ENCODE data around the gene SYVN1. TPM values are rescaled to one million over a fixed set of nuclear protein-coding genes. Genes with fewer than 3 reads are reported as not detected.
"Not testable (repeated sequence)": the region's sequence is repeated elsewhere in the genome, so short reads cannot be mapped to it uniquely, and the experiment has no call there.

Gene SYVN1
- polyA plus RNA-seq, 1 of the 3 experiments (the other 2 are of a cell fraction) = 31.9 TPM

DNA sequence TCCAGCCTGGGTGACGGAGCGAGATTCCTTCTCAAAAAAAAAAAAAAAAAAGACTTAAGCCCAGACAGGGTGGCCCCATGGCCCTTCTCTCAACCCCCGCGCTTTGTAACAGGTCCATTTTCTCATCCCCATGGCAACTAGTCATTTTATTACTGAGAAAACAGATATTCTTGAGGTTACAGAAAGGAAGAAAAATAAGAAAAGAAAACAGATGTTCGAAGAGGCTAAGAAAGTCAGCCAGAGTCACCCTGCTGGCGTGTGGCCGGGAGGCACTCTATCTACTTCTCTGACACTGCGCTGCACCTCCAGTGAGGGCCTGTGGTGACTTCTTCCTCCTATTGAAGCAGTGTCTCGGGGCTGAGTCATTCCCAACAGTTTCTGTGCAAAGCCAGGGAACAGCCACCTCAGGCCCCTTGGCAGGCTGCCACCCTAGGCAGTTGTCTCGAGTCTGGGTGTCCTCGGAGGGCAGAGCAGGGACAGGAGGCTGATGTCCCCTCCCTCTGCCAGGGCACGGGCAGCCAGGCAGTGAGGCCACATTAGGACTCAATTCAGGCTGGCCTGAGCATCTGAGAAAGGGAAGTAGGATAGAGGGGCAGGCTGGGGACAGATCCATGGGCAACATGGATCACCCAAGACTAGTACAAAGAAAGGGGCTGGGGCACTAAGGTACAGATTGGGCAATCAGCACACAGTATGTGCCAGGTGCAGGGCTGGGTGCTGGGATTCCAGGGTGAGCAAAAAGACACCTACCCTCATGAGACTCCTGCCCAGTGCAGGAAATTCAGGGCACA lies 16.4 kb upstream of the SYVN1 start (continued):
- TF ChIP-seq IRF3 (IDR thresholded peaks at IDR 0.05; ENCODE audit: low read depth, low read length) (no peak), RAD21 (IDR thresholded peaks at IDR 0.05; ENCODE audit: low read length) (peak; percentile 28), RCOR1 (IDR thresholded peaks at IDR 0.05; ENCODE audit: low read length) (peak; percentile 17; the same call in 1 of the 2 replicates), NFIC (IDR thresholded peaks at IDR 0.05; ENCODE audit: borderline replicate concordance) (peak; percentile 67; the same call in 1 of the 2 replicates), ELF1 (IDR thresholded peaks at IDR 0.05) (no peak)
- TF ChIP-seq, protein P1, sequence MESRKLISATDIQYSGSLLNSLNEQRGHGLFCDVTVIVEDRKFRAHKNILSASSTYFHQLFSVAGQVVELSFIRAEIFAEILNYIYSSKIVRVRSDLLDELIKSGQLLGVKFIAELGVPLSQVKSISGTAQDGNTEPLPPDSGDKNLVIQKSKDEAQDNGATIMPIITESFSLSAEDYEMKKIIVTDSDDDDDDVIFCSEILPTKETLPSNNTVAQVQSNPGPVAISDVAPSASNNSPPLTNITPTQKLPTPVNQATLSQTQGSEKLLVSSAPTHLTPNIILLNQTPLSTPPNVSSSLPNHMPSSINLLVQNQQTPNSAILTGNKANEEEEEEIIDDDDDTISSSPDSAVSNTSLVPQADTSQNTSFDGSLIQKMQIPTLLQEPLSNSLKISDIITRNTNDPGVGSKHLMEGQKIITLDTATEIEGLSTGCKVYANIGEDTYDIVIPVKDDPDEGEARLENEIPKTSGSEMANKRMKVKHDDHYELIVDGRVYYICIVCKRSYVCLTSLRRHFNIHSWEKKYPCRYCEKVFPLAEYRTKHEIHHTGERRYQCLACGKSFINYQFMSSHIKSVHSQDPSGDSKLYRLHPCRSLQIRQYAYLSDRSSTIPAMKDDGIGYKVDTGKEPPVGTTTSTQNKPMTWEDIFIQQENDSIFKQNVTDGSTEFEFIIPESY (IDR thresholded peaks at IDR 0.05; ENCODE audit: borderline replicate concordance, low read depth) = no peak

GRCh38 chr11:65150131-65150508 lies 15.8 kb upstream of the SYVN1 start:
- H3F3A ChIP-seq (replicated peaks; ENCODE audit: insufficient read depth) = peaks cover 14% of the 10 kb centered on the region
- ChIA-PET CTCF (interaction anchor here (1.0 to 3.8 kb wide), 2 partner anchors 14 to 36 kb away, joined by 3 to 13 read pairs; no protein-coding TSS in a partner anchor), POLR2A (interaction anchor here (0.5 kb wide), 1 partner anchor 30 kb away, joined by 3 read pairs; no protein-coding TSS in a partner anchor)
- H3K4me2 ChIP-seq = peak overlapping the region; percentile 56; the same call in 1 of the 2 replicates
- H3K9me2 ChIP-seq; DNase-seq; H2AFZ ChIP-seq (ENCODE audit: low read depth); H4K20me1 ChIP-seq (ENCODE audit: insufficient read depth); H3K27me3 ChIP-seq (ENCODE audit: insufficient read depth); H3K79me2 ChIP-seq (ENCODE audit: insufficient read depth); H3K4me3 ChIP-seq (ENCODE audit: low read depth in 2 of 2, low read length in 1 of 2); H3K36me3 ChIP-seq (replicated peaks in 1 of 2; ENCODE audit: control insufficient read depth in 1 of 2, insufficient read depth in 2 of 2, low read length in 1 of 2); H3K9ac ChIP-seq; H3K9me3 ChIP-seq: not testable (repeated sequence)
- peaks cover 11% of the 10 kb centered on the region in 2 experiments; a peak in 2 of 4 replicates for H3K4me1 ChIP-seq (ENCODE audit: control insufficient read depth in 1 of 2, insufficient read depth in 2 of 2, low read depth in 1 of 2, low read length in 1 of 2)
- WGBS (ENCODE audit: low lambda C conversion rate) = 92% methylated on average over 10 of the region's 10 CpGs
- H3K27ac ChIP-seq (ENCODE audit: low read depth in 2 of 2, low read length in 1 of 2) = peak overlapping the region; percentile 47 to 76; a peak in 3 of 4 replicates

- ChIA-PET CTCF (interaction anchor here (0.9 to 3.8 kb wide), 6 partner anchors 11 to 181 kb away, joined by 3 to 13 read pairs (median 4); no protein-coding TSS in a partner anchor), POLR2A (interaction anchor here (0.6 kb wide), 1 partner anchor 11 kb away, joined by 5 read pairs; no protein-coding TSS in a partner anchor)
- TF ChIP-seq, protein P2, sequence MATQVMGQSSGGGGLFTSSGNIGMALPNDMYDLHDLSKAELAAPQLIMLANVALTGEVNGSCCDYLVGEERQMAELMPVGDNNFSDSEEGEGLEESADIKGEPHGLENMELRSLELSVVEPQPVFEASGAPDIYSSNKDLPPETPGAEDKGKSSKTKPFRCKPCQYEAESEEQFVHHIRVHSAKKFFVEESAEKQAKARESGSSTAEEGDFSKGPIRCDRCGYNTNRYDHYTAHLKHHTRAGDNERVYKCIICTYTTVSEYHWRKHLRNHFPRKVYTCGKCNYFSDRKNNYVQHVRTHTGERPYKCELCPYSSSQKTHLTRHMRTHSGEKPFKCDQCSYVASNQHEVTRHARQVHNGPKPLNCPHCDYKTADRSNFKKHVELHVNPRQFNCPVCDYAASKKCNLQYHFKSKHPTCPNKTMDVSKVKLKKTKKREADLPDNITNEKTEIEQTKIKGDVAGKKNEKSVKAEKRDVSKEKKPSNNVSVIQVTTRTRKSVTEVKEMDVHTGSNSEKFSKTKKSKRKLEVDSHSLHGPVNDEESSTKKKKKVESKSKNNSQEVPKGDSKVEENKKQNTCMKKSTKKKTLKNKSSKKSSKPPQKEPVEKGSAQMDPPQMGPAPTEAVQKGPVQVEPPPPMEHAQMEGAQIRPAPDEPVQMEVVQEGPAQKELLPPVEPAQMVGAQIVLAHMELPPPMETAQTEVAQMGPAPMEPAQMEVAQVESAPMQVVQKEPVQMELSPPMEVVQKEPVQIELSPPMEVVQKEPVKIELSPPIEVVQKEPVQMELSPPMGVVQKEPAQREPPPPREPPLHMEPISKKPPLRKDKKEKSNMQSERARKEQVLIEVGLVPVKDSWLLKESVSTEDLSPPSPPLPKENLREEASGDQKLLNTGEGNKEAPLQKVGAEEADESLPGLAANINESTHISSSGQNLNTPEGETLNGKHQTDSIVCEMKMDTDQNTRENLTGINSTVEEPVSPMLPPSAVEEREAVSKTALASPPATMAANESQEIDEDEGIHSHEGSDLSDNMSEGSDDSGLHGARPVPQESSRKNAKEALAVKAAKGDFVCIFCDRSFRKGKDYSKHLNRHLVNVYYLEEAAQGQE (IDR thresholded peaks at IDR 0.05; ENCODE audit: low read depth, low read length) = no peak
- TF ChIP-seq GATA2 (CRISPR knock-in tag; IDR thresholded peaks at IDR 0.05) (no peak), ELF1 (IDR thresholded peaks at IDR 0.05) (no peak), EZH2phosphoT487 (IDR thresholded peaks at IDR 0.05; ENCODE audit: borderline replicate concordance, low read depth) (no peak), GABPA (IDR thresholded peaks at IDR 0.05; ENCODE audit: low read depth) (no peak), JUND (IDR thresholded peaks at IDR 0.05) (no peak), RAD21 (IDR thresholded peaks at IDR 0.05; ENCODE audit: low read length) (no peak), MAX (IDR thresholded peaks at IDR 0.05; ENCODE audit: low read depth) (no peak), RFX5 (IDR thresholded peaks at IDR 0.05; ENCODE audit: low read length) (no peak), TAF1 (IDR thresholded peaks at IDR 0.05; ENCODE audit: borderline replicate concordance, low read depth, low read length) (no peak)
- TF ChIP-seq, protein P1 (IDR thresholded peaks at IDR 0.05; ENCODE audit: borderline replicate concordance, low read depth) = no peak
Observed at GRCh38 chr11:65148657-65149056, 14.3 kb upstream of the SYVN1 start.

More at GRCh38 chr11:65148657-65149056, 14.3 kb upstream of the SYVN1 start:
- Histone ChIP-seq H2AFZ (ENCODE audit: low read depth) (no peak overlapping the region), H3K9ac (no peak overlapping the region), H3K79me2 (ENCODE audit: insufficient read depth) (no peaks in the 10 kb centered on the region), H3K27me3 (ENCODE audit: insufficient read depth) (no peaks in the 10 kb centered on the region), H3K9me3 (no peaks in the 10 kb centered on the region), H3K4me2 (no peak overlapping the region), H3K4me3 (ENCODE audit: low read depth in 2 of 2, low read length in 1 of 2) (no peak overlapping the region), H3K36me3 (replicated peaks in 1 of 2; ENCODE audit: control insufficient read depth in 1 of 2, insufficient read depth in 2 of 2, low read length in 1 of 2) (no peaks in the 10 kb centered on the region), H3K27ac (ENCODE audit: low read depth in 2 of 2, low read length in 1 of 2) (no peak overlapping the region), H3K4me1 (ENCODE audit: control insufficient read depth in 1 of 2, insufficient read depth in 2 of 2, low read depth in 1 of 2, low read length in 1 of 2) (peaks cover 11% of the 10 kb centered on the region in 2 experiments; a peak in 2 of 4 replicates), H4K20me1 (ENCODE audit: insufficient read depth) (no peaks in the 10 kb centered on the region), H3K9me2 (no peaks in the 10 kb centered on the region), H3F3A (replicated peaks; ENCODE audit: insufficient read depth) (peaks cover 14% of the 10 kb centered on the region)
- no peak for DNase-seq
- WGBS (ENCODE audit: low lambda C conversion rate) = 79% methylated on average over 5 of the region's 5 CpGs
